ENCODE data around the gene TMEM120B.

TMEM120B gene

GRCh38 chr12:121823101-121823726, 110.7 kb downstream of the TMEM120B start:
- H3K27me3 ChIP-seq (ENCODE audit: insufficient read depth, low read length) = no peaks in the 10 kb centered on the region
- H3K4me2 ChIP-seq (ENCODE audit: low read length) = no peak overlapping the region
- no peak overlapping the region for H3K4me3 ChIP-seq (ENCODE audit: low read depth, low read length, poor library complexity, severe bottlenecking)
- no peaks in the 10 kb centered on the region for H4K20me1 ChIP-seq (ENCODE audit: insufficient read depth, low read length)
- H3K4me1 ChIP-seq (ENCODE audit: insufficient read depth, low read length, severe bottlenecking) = no peaks in the 10 kb centered on the region
- no peaks in the 10 kb centered on the region for H3K9me2 ChIP-seq (ENCODE audit: low read depth, low read length)
- TF ChIP-seq EZH2 (IDR thresholded peaks at IDR 0.05; ENCODE audit: borderline replicate concordance, low read length) (no peak), CTCF (IDR thresholded peaks at IDR 0.05; ENCODE audit: low read length) (no peak)
- H3K79me2 ChIP-seq (ENCODE audit: insufficient read depth, low read length) = no peaks in the 10 kb centered on the region
- H3K9ac ChIP-seq (ENCODE audit: low read length) = no peak overlapping the region
- no peak overlapping the region for H3K27ac ChIP-seq (ENCODE audit: low read depth, low read length, poor library complexity, severe bottlenecking)
- no peak overlapping the region for H2AFZ ChIP-seq (ENCODE audit: low read length)
- H3K36me3 ChIP-seq (ENCODE audit: insufficient read depth, low read length) = peaks cover 71% of the 10 kb centered on the region
- H3F3A ChIP-seq (ENCODE audit: insufficient read depth, low read length) = no peaks in the 10 kb centered on the region
- no peaks in the 10 kb centered on the region for H3K9me3 ChIP-seq (ENCODE audit: low read length)

GRCh38 chr12:121823727-121824115, 111.2 kb downstream of the TMEM120B start:
- Histone ChIP-seq H3K4me2 (ENCODE audit: low read length) (no peak overlapping the region), H3K79me2 (ENCODE audit: insufficient read depth, low read length) (no peaks in the 10 kb centered on the region), H3K9me2 (ENCODE audit: low read depth, low read length) (no peaks in the 10 kb centered on the region), H3K4me3 (ENCODE audit: low read depth, low read length, poor library complexity, severe bottlenecking) (no peak overlapping the region), H3K9me3 (ENCODE audit: low read length) (no peaks in the 10 kb centered on the region), H3K36me3 (ENCODE audit: insufficient read depth, low read length) (peaks cover 76% of the 10 kb centered on the region), H3K9ac (ENCODE audit: low read length) (no peak overlapping the region), H4K20me1 (ENCODE audit: insufficient read depth, low read length) (no peaks in the 10 kb centered on the region), H3K27me3 (ENCODE audit: insufficient read depth, low read length) (no peaks in the 10 kb centered on the region), H3K4me1 (ENCODE audit: insufficient read depth, low read length, severe bottlenecking) (no peaks in the 10 kb centered on the region), H3K27ac (ENCODE audit: low read depth, low read length, poor library complexity, severe bottlenecking) (no peak overlapping the region), H2AFZ (ENCODE audit: low read length) (no peak overlapping the region), H3F3A (ENCODE audit: insufficient read depth, low read length) (no peaks in the 10 kb centered on the region)
- TF ChIP-seq EZH2 (IDR thresholded peaks at IDR 0.05; ENCODE audit: borderline replicate concordance, low read length) (no peak), CTCF (IDR thresholded peaks at IDR 0.05; ENCODE audit: low read length) (no peak)

- H3K36me3 ChIP-seq (ENCODE audit: insufficient read depth, low read length) = peaks cover 77% of the 10 kb centered on the region
Observed at GRCh38 chr12:121825041-121825523, 112.5 kb downstream of the TMEM120B start.

More at GRCh38 chr12:121825041-121825523, 112.5 kb downstream of the TMEM120B start:
- no peaks in the 10 kb centered on the region for H3K79me2 ChIP-seq (ENCODE audit: insufficient read depth, low read length)
- no peak overlapping the region for H2AFZ ChIP-seq (ENCODE audit: low read length)
- H3K4me2 ChIP-seq (ENCODE audit: low read length) = no peak overlapping the region
- H3F3A ChIP-seq (ENCODE audit: insufficient read depth, low read length) = no peaks in the 10 kb centered on the region
- no peaks in the 10 kb centered on the region for H3K9me3 ChIP-seq (ENCODE audit: low read length)
- peaks cover 6% of the 10 kb centered on the region for H3K4me1 ChIP-seq (ENCODE audit: insufficient read depth, low read length, severe bottlenecking)
- no peaks in the 10 kb centered on the region for H3K27me3 ChIP-seq (ENCODE audit: insufficient read depth, low read length)
- no peak overlapping the region for H3K9ac ChIP-seq (ENCODE audit: low read length)
- no peak for TF ChIP-seq EZH2 (IDR thresholded peaks at IDR 0.05; ENCODE audit: borderline replicate concordance, low read length)
- TF ChIP-seq CTCF (IDR thresholded peaks at IDR 0.05; ENCODE audit: low read length) = no peak
- H3K4me3 ChIP-seq (ENCODE audit: low read depth, low read length, poor library complexity, severe bottlenecking) = no peak overlapping the region
- no peaks in the 10 kb centered on the region for H3K9me2 ChIP-seq (ENCODE audit: low read depth, low read length)
- no peak overlapping the region for H3K27ac ChIP-seq (ENCODE audit: low read depth, low read length, poor library complexity, severe bottlenecking)
- H4K20me1 ChIP-seq (ENCODE audit: insufficient read depth, low read length) = no peaks in the 10 kb centered on the region

All from OCI-LY1 (cell line).